ENCODE results near the gene TRIM25. TPM values are rescaled to one million over a fixed set of nuclear protein-coding genes. Genes with fewer than 3 reads are reported as not detected.

TRIM25 gene
- total and polyA plus RNA-seq, 2 of the 8 experiments (the other 6 are each of a cell fraction or from before 2014, with no cell fraction given) = 16.6 to 38.9 TPM

DNA sequence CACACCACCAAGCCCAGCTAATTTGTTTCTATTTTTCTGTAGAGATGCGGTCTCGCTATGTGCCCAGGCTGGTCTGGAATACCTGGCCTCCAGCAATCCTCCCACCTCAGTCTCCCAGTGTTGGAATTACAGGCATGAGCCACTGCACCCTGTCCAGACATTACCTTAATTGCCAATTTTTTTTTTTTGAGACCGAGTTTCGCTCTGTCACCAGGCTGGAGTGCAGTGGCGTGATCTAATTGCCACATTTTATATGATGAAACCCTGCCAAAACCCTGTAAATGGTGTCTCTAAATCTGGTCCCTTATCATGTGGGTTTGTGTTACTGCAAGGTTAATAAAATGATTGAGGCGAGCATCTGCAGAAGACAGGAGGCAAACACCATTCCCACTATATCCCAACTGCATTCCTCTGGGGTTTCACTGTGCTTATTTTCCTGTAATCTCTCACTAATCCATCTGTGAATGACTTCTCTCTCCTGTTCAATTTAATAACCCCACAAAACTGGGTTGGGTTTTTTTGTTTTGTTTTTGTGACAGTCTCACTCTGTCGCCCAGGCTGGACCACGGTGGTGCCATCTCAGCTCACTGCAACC is 19.4 kb upstream of the TRIM25 start:
- 96% methylated on average over 8 of the region's 8 CpGs; no CpG with 5 or more reads in 1 of the 2 experiments for whole genome bisulfite sequencing, 2 experiments (ENCODE audit: extremely low coverage in 1 of 2, insufficient coverage in 1 of 2, insufficient read length in 1 of 2, insufficient replicate concordance in 2 of 2, low coverage in 1 of 2, low lambda C conversion rate in 2 of 2, missing lambda C conversion rate in 1 of 2)
- Histone ChIP-seq H3K18ac (ENCODE audit: extremely low read depth, low read length) (no peak overlapping the region), H2AFZ (ENCODE audit: low read length) (no peak overlapping the region), H3K79me2 (ENCODE audit: control insufficient read depth in 1 of 2, insufficient read depth in 2 of 2, low read length in 2 of 2) (no peaks in the 10 kb centered on the region), H2BK20ac (ENCODE audit: low read length) (no peak overlapping the region), H3K14ac (ENCODE audit: insufficient read length) (no peak overlapping the region), H3K27me3 (replicated peaks in 1 of 4; ENCODE audit: control insufficient read depth in 3 of 4, extremely low read depth in 1 of 4, insufficient read depth in 3 of 4, low read length in 3 of 4) (no peaks in the 10 kb centered on the region), H3K36me3 (ENCODE audit: control insufficient read depth in 2 of 4, insufficient read depth in 4 of 4, low read length in 3 of 4) (peaks cover 0 to 28% (median 16%) of the 10 kb centered on the region in 4 experiments; a peak in 6 of 8 replicates), H3K4me3 (ENCODE audit: extremely low read depth in 1 of 4, insufficient read depth in 2 of 4, low read depth in 3 of 4, low read length in 4 of 4) (no peak overlapping the region), H3K4me1 (replicated peaks in 1 of 4; ENCODE audit: control insufficient read depth in 3 of 4, insufficient read depth in 4 of 4, low read length in 3 of 4) (no peaks in the 10 kb centered on the region), H3K4me2 (ENCODE audit: insufficient read depth in 1 of 2, low read depth in 2 of 2, low read length in 2 of 2) (no peak overlapping the region), H4K20me1 (replicated peaks in 1 of 2; ENCODE audit: control insufficient read depth in 1 of 2, insufficient read depth in 2 of 2, low read length in 2 of 2) (no peaks in the 10 kb centered on the region), H3K23me2 (ENCODE audit: low read depth, low read length) (no peaks in the 10 kb centered on the region), H4K5ac (ENCODE audit: insufficient read length, low read depth, low read length) (no peak overlapping the region), H3K4ac (replicated peaks; ENCODE audit: insufficient read length, low read depth, low read length) (no peak overlapping the region), H2BK15ac (ENCODE audit: low read length) (no peak overlapping the region), H3K79me1 (ENCODE audit: low read depth, low read length) (no peaks in the 10 kb centered on the region), H3K9ac (replicated peaks in 1 of 4; ENCODE audit: extremely low read depth in 1 of 4, low read depth in 3 of 4, low read length in 3 of 4) (no peak overlapping the region), H3K9me3 (ENCODE audit: insufficient read depth in 2 of 2, low read depth in 1 of 2, low read length in 1 of 2) (peaks cover 22 to 34% of the 10 kb centered on the region in 2 experiments), H3K23ac (ENCODE audit: insufficient read length) (no peak overlapping the region), H4K91ac (replicated peaks; ENCODE audit: insufficient read length, low read length) (no peak overlapping the region), H2BK120ac (replicated peaks; ENCODE audit: low read depth, low read length) (no peak overlapping the region), H4K8ac (ENCODE audit: extremely low read depth, insufficient read depth, low read length) (no peak overlapping the region), H3K56ac (replicated peaks; ENCODE audit: insufficient read length, low read depth, low read length) (no peak overlapping the region), H2BK5ac (ENCODE audit: low read depth, low read length) (no peak overlapping the region), H2AK5ac (ENCODE audit: low read depth, low read length) (no peak overlapping the region), H3K27ac (ENCODE audit: low read depth, low read length) (no peak overlapping the region), H2BK12ac (ENCODE audit: low read depth, low read length) (no peak overlapping the region)
- FAIRE-seq = no peak
- CTCF ChIA-PET (ENCODE audit: partially characterized antibody) = interaction anchor here (0.9 to 1.8 kb wide), 4 partner anchors 10 to 114 kb away, joined by 3 to 4 read pairs (median 4); no protein-coding TSS in a partner anchor
- no peak for DNase-seq (ENCODE audit: low read depth in 1 of 2, low spot score in 2 of 2)
- POLR2A ChIA-PET (ENCODE audit: partially characterized antibody) = interaction anchor here (1.5 kb wide), 1 partner anchor 19 kb away, joined by 3 read pairs; no protein-coding TSS in a partner anchor
- TF ChIP-seq, protein P1, sequence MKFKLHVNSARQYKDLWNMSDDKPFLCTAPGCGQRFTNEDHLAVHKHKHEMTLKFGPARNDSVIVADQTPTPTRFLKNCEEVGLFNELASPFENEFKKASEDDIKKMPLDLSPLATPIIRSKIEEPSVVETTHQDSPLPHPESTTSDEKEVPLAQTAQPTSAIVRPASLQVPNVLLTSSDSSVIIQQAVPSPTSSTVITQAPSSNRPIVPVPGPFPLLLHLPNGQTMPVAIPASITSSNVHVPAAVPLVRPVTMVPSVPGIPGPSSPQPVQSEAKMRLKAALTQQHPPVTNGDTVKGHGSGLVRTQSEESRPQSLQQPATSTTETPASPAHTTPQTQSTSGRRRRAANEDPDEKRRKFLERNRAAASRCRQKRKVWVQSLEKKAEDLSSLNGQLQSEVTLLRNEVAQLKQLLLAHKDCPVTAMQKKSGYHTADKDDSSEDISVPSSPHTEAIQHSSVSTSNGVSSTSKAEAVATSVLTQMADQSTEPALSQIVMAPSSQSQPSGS (IDR thresholded peaks at IDR 0.05; ENCODE audit: low read length) = no peak
- TF ChIP-seq HDAC6 (IDR thresholded peaks at IDR 0.05; ENCODE audit: low read depth, low read length) = no peak
- TF ChIP-seq RBBP5 (IDR thresholded peaks at IDR 0.05; ENCODE audit: borderline replicate concordance, low read depth, low read length) = no peak
- no peak for TF ChIP-seq SRF (IDR thresholded peaks at IDR 0.05; ENCODE audit: low read depth, low read length)
- TF ChIP-seq CTBP2 (IDR thresholded peaks at IDR 0.05; ENCODE audit: borderline replicate concordance, insufficient read depth, insufficient read length, low read length) = no peak
- no peak for TF ChIP-seq KDM4A (IDR thresholded peaks at IDR 0.05; ENCODE audit: low read depth, low read length, severe bottlenecking)
- no peak for TF ChIP-seq MAFK (IDR thresholded peaks at IDR 0.05; ENCODE audit: low read depth, low read length)
- TF ChIP-seq EGR1 (IDR thresholded peaks at IDR 0.05; ENCODE audit: borderline replicate concordance, low read depth, low read length) = no peak
- TF ChIP-seq, protein P2, sequence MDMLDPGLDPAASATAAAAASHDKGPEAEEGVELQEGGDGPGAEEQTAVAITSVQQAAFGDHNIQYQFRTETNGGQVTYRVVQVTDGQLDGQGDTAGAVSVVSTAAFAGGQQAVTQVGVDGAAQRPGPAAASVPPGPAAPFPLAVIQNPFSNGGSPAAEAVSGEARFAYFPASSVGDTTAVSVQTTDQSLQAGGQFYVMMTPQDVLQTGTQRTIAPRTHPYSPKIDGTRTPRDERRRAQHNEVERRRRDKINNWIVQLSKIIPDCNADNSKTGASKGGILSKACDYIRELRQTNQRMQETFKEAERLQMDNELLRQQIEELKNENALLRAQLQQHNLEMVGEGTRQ (IDR thresholded peaks at IDR 0.05; ENCODE audit: low read length) = no peak
- no peak for TF ChIP-seq CBX8 (IDR thresholded peaks at IDR 0.05; ENCODE audit: borderline replicate concordance, low read depth, low read length)

All from H1 (cell line).